SK-N-SH treated with all-trans-retinoic acid at 6 μM for 48 hours (cell line): ENCODE measurements around the gene GK.
A peak's percentile ranks its signal among the peaks of the same experiment; 100 is the strongest.

Experiments used
- ATAC-seq: fragments of 200-7000 bp; cut with Tn5 transposase; 3 replicates; pipeline ENCODE4 v1.9.1; 2020; ENCODE audit warnings: mild to moderate bottlenecking, moderate library complexity
- ARNTL ChIP-seq: fragments of 450-650 bp; formaldehyde crosslinking; IDR thresholded peaks from 2 replicates; pipeline ENCODE4 v1.5.0; 2020; ENCODE audit warnings: low read depth, mild to moderate bottlenecking, moderate library complexity, borderline replicate concordance
- BACH2 ChIP-seq: fragments of 250-450 bp; sonication (Bioruptor Pico); IDR thresholded peaks from 2 replicates; pipeline ENCODE4 v1.9.0; 2021; ENCODE audit warnings: mild to moderate bottlenecking, borderline replicate concordance
- CSDC2 ChIP-seq: fragments of 250-450 bp; sonication (Bioruptor Pico); IDR thresholded peaks from 2 replicates; pipeline ENCODE4 v1.5.0; 2020; ENCODE audit warnings: mild to moderate bottlenecking, moderate library complexity
- ESRRG ChIP-seq: fragments of 250-450 bp; sonication (Bioruptor Pico); IDR thresholded peaks from 2 replicates; pipeline ENCODE4 v1.6.1; 2021; ENCODE audit warnings: mild to moderate bottlenecking
- GLIS3 ChIP-seq: fragments of 250-450 bp; sonication (Bioruptor Pico); IDR thresholded peaks from 2 replicates; pipeline ENCODE4 v1.5.0; 2020; ENCODE audit warnings: mild to moderate bottlenecking, moderate library complexity
- ISL1 ChIP-seq: fragments of 250-450 bp; sonication (Bioruptor Pico); IDR thresholded peaks from 2 replicates; pipeline ENCODE4 v2.1.2; 2022; ENCODE audit warnings: mild to moderate bottlenecking, moderate library complexity
- OSR1 ChIP-seq: fragments of 250-450 bp; sonication (Bioruptor Pico); IDR thresholded peaks from 2 replicates; pipeline ENCODE4 v1.8.0; 2022; ENCODE audit warnings: moderate library complexity, mild to moderate bottlenecking, inconsistent platforms
- PATZ1 ChIP-seq: fragments of 250-450 bp; sonication (Bioruptor Pico); IDR thresholded peaks from 2 replicates; pipeline ENCODE4 v1.8.0; 2020; ENCODE audit warnings: mild to moderate bottlenecking, moderate library complexity, borderline replicate concordance
- PPARA ChIP-seq: fragments of 250-450 bp; sonication (Bioruptor Pico); IDR thresholded peaks from 2 replicates; pipeline ENCODE4 v1.5.0; 2020; ENCODE audit warnings: mild to moderate bottlenecking, borderline replicate concordance
- RARB ChIP-seq: fragments of 250-450 bp; sonication (Bioruptor Pico); IDR thresholded peaks from 2 replicates; pipeline ENCODE4 v1.8.0; 2021; ENCODE audit warnings: mild to moderate bottlenecking, moderate library complexity
- SNAI2 ChIP-seq: fragments of 250-450 bp; sonication (Bioruptor Pico); IDR thresholded peaks from 2 replicates; pipeline ENCODE4 v1.5.0; 2020; ENCODE audit warnings: mild to moderate bottlenecking, moderate library complexity
- TCF4 ChIP-seq: fragments of 250-450 bp; sonication (Bioruptor Pico); IDR thresholded peaks from 2 replicates; pipeline ENCODE4 v1.8.0; 2021; ENCODE audit warnings: mild to moderate bottlenecking, moderate library complexity, borderline replicate concordance
- TOX ChIP-seq: fragments of 250-450 bp; sonication (Bioruptor Pico); IDR thresholded peaks from 2 replicates; pipeline ENCODE4 v1.8.0; 2021; ENCODE audit warnings: mild to moderate bottlenecking, moderate library complexity, borderline replicate concordance
- ZC3H10 ChIP-seq: fragments of 250-450 bp; sonication (Bioruptor Pico); IDR thresholded peaks from 2 replicates; pipeline ENCODE4 v1.5.1; 2021; ENCODE audit warnings: mild to moderate bottlenecking, moderate library complexity
- ZFP3 ChIP-seq: fragments of 250-450 bp; sonication (Bioruptor Pico); IDR thresholded peaks from 2 replicates; pipeline ENCODE4 v1.5.0; 2020; ENCODE audit warnings: mild to moderate bottlenecking, moderate library complexity
- ZFP30 ChIP-seq: fragments of 450-650 bp; formaldehyde crosslinking; IDR thresholded peaks from 2 replicates; pipeline ENCODE4 v1.5.0; 2022; ENCODE audit warnings: mild to moderate bottlenecking, moderate library complexity
- ZNF565 ChIP-seq: fragments of 450-650 bp; formaldehyde crosslinking; conservative IDR thresholded peaks from 2 replicates; pipeline ENCODE4 v1.5.0; 2020; ENCODE audit warnings: low read depth, mild to moderate bottlenecking, moderate library complexity
- ZNF70 ChIP-seq: fragments of 450-650 bp; formaldehyde crosslinking; IDR thresholded peaks from 2 replicates; pipeline ENCODE4 v1.5.0; 2020; ENCODE audit warnings: mild to moderate bottlenecking, moderate library complexity
- ZNF8 ChIP-seq: fragments of 450-650 bp; formaldehyde crosslinking; IDR thresholded peaks from 2 replicates; pipeline ENCODE4 v1.5.0; 2020; ENCODE audit warnings: mild to moderate bottlenecking, moderate library complexity
- TF ChIP-seq, protein P1 (sequence below): fragments of 250-450 bp; sonication (Bioruptor Pico); IDR thresholded peaks from 2 replicates; pipeline ENCODE4 v1.8.0; 2021; ENCODE audit warnings: low read depth, mild to moderate bottlenecking, moderate library complexity, borderline replicate concordance
- TF ChIP-seq, protein P2 (sequence below): fragments of 250-450 bp; sonication (Bioruptor Pico); IDR thresholded peaks from 2 replicates; pipeline ENCODE4 v1.5.0; 2020; ENCODE audit warnings: mild to moderate bottlenecking, moderate library complexity
- TF ChIP-seq, protein P3 (sequence below): fragments of 250-450 bp; sonication (Bioruptor Pico); IDR thresholded peaks from 2 replicates; pipeline ENCODE4 v1.5.1; 2020; ENCODE audit warnings: low read depth, mild to moderate bottlenecking, moderate library complexity
- TF ChIP-seq, protein P4 (sequence below): fragments of 250-450 bp; sonication (Bioruptor Pico); IDR thresholded peaks from 2 replicates; pipeline ENCODE4 v1.5.1; 2021; ENCODE audit warnings: mild to moderate bottlenecking, moderate library complexity

Gene GK

GRCh38 chrX:30713061-30713525 lies 59.9 kb downstream of the GK start:
- no peak for TF ChIP-seq ISL1
- TF ChIP-seq SNAI2 (CRISPR knock-in tag), result no peak
- no peak for TF ChIP-seq BACH2
- TF ChIP-seq ARNTL, result no peak
- no peak for TF ChIP-seq GLIS3 (CRISPR knock-in tag)
- no peak for TF ChIP-seq ZFP3 (CRISPR knock-in tag)
- TF ChIP-seq TOX, result no peak
- TF ChIP-seq CSDC2 (CRISPR knock-in tag), result no peak
- TF ChIP-seq, protein P1, sequence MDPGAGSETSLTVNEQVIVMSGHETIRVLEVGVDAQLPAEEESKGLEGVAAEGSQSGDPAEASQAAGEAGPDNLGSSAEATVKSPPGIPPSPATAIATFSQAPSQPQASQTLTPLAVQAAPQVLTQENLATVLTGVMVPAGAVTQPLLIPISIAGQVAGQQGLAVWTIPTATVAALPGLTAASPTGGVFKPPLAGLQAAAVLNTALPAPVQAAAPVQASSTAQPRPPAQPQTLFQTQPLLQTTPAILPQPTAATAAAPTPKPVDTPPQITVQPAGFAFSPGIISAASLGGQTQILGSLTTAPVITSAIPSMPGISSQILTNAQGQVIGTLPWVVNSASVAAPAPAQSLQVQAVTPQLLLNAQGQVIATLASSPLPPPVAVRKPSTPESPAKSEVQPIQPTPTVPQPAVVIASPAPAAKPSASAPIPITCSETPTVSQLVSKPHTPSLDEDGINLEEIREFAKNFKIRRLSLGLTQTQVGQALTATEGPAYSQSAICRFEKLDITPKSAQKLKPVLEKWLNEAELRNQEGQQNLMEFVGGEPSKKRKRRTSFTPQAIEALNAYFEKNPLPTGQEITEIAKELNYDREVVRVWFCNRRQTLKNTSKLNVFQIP (CRISPR knock-in tag), result no peak
- no peak for TF ChIP-seq TCF4
- TF ChIP-seq, protein P2, sequence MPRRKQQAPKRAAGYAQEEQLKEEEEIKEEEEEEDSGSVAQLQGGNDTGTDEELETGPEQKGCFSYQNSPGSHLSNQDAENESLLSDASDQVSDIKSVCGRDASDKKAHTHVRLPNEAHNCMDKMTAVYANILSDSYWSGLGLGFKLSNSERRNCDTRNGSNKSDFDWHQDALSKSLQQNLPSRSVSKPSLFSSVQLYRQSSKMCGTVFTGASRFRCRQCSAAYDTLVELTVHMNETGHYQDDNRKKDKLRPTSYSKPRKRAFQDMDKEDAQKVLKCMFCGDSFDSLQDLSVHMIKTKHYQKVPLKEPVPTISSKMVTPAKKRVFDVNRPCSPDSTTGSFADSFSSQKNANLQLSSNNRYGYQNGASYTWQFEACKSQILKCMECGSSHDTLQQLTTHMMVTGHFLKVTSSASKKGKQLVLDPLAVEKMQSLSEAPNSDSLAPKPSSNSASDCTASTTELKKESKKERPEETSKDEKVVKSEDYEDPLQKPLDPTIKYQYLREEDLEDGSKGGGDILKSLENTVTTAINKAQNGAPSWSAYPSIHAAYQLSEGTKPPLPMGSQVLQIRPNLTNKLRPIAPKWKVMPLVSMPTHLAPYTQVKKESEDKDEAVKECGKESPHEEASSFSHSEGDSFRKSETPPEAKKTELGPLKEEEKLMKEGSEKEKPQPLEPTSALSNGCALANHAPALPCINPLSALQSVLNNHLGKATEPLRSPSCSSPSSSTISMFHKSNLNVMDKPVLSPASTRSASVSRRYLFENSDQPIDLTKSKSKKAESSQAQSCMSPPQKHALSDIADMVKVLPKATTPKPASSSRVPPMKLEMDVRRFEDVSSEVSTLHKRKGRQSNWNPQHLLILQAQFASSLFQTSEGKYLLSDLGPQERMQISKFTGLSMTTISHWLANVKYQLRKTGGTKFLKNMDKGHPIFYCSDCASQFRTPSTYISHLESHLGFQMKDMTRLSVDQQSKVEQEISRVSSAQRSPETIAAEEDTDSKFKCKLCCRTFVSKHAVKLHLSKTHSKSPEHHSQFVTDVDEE (CRISPR knock-in tag), result no peak
- TF ChIP-seq PATZ1, result no peak
- TF ChIP-seq ZNF70, result no peak
- no peak for TF ChIP-seq ESRRG (CRISPR knock-in tag)
- peak; percentile 97 for ATAC-seq

GRCh38 chrX:30714138-30714537 lies 60.9 kb downstream of the GK start:
- no peak for ATAC-seq
- TF ChIP-seq PPARA, result no peak
- no peak for TF ChIP-seq TOX
- TF ChIP-seq ESRRG (CRISPR knock-in tag), result no peak
- no peak for TF ChIP-seq CSDC2 (CRISPR knock-in tag)
- TF ChIP-seq ZFP30 (CRISPR knock-in tag), result no peak
- no peak for TF ChIP-seq ISL1
- no peak for TF ChIP-seq SNAI2 (CRISPR knock-in tag)
- no peak for TF ChIP-seq TCF4
- TF ChIP-seq GLIS3 (CRISPR knock-in tag), result no peak
- TF ChIP-seq ZNF8 (CRISPR knock-in tag), result no peak
- TF ChIP-seq ZNF70, result no peak
- TF ChIP-seq, protein P3, sequence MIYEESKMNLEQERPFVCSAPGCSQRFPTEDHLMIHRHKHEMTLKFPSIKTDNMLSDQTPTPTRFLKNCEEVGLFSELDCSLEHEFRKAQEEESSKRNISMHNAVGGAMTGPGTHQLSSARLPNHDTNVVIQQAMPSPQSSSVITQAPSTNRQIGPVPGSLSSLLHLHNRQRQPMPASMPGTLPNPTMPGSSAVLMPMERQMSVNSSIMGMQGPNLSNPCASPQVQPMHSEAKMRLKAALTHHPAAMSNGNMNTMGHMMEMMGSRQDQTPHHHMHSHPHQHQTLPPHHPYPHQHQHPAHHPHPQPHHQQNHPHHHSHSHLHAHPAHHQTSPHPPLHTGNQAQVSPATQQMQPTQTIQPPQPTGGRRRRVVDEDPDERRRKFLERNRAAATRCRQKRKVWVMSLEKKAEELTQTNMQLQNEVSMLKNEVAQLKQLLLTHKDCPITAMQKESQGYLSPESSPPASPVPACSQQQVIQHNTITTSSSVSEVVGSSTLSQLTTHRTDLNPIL (CRISPR knock-in tag), result no peak
- TF ChIP-seq ZC3H10 (CRISPR knock-in tag), result no peak
- TF ChIP-seq, protein P4, sequence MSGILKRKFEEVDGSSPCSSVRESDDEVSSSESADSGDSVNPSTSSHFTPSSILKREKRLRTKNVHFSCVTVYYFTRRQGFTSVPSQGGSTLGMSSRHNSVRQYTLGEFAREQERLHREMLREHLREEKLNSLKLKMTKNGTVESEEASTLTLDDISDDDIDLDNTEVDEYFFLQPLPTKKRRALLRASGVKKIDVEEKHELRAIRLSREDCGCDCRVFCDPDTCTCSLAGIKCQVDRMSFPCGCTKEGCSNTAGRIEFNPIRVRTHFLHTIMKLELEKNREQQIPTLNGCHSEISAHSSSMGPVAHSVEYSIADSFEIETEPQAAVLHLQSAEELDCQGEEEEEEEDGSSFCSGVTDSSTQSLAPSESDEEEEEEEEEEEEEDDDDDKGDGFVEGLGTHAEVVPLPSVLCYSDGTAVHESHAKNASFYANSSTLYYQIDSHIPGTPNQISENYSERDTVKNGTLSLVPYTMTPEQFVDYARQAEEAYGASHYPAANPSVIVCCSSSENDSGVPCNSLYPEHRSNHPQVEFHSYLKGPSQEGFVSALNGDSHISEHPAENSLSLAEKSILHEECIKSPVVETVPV (CRISPR knock-in tag), result no peak
- no peak for TF ChIP-seq RARB (CRISPR knock-in tag)
- TF ChIP-seq OSR1, result no peak
- no peak for TF ChIP-seq BACH2
- TF ChIP-seq, protein P2 (CRISPR knock-in tag), result no peak
- TF ChIP-seq ZNF565, result no peak
- TF ChIP-seq, all 23 proteins: peak for 0
